Endothelial cell of umbilical vein (primary cell): ENCODE measurements around the gene RNF25. TPM values are rescaled to one million over a fixed set of nuclear protein-coding genes. Genes with fewer than 3 reads are reported as not detected.

Experiments used
- BruUV-seq: library from RNA; stranded (reverse); fragments of 400-500 nt; replicated peaks from 2 replicates; lab custom pipeline; 2021; lab: Mats Ljungman, UMichigan
- CTCF ChIA-PET: fragments of 300-600, 350-600 bp; sonication (Branson Sonifier 250); formaldehyde crosslinking; loops from one replicate; lab custom pipeline; 2021; ENCODE audit warnings: antibody characterized with exemption, inconsistent platforms; lab: Charles Lee
- POLR2A ChIA-PET: fragments of 300-600, 350-600 bp; sonication (Branson Sonifier 250); formaldehyde crosslinking; loops from one replicate; lab custom pipeline; 2021; ENCODE audit warnings: antibody characterized with exemption, inconsistent platforms; lab: Charles Lee
- DNase-seq: peaks from one replicate; pipeline ENCODE4 v3.0.0-alpha.2; 2011; ENCODE audit warnings: low read depth, low spot score
- FAIRE-seq: peaks from 2 replicates; lab custom pipeline; 2011; peaks lifted over from hg19 to GRCh38; lab: Jason Lieb, UNC
- H2AFZ ChIP-seq: 2 replicates; pipeline ENCODE4 v1.6.0; 2012; ENCODE audit warnings: low read depth, low read length, control low read depth, inconsistent platforms
- H3K27ac ChIP-seq: 2 replicates; pipeline ENCODE4 v1.5.1; 2011; ENCODE audit warnings: low read depth, mild to moderate bottlenecking, control low read depth, low read length, moderate library complexity; ENCODE audit not compliant: insufficient read depth
- H3K27me3 ChIP-seq, 2 experiments: 2 replicates each; pipeline versions ENCODE4 v1.6.0 to v1.6.1; 2011; ENCODE audit warnings: low read length in 2 of 2, mixed read lengths in 1 of 2; ENCODE audit not compliant: control insufficient read depth in 2 of 2, insufficient read depth in 2 of 2
- H3K36me3 ChIP-seq, 2 experiments: 2 replicates in 1 of 2; 3 replicates in 1 of 2; pipeline ENCODE4 v1.5.1; 2011; ENCODE audit warnings: low read length in 2 of 2, mild to moderate bottlenecking in 1 of 2, moderate library complexity in 1 of 2; ENCODE audit not compliant: control insufficient read depth in 2 of 2, insufficient read depth in 2 of 2; ENCODE audit errors: extremely low read depth in 1 of 2
- H3K4me1 ChIP-seq: 3 replicates; pipeline ENCODE4 v1.5.1; 2011; ENCODE audit warnings: mild to moderate bottlenecking, low read length; ENCODE audit not compliant: control insufficient read depth, insufficient read depth; ENCODE audit errors: extremely low read depth
- H3K4me2 ChIP-seq: 2 replicates; pipeline ENCODE4 v1.6.1; 2011; ENCODE audit warnings: low read length, control low read depth, mixed read lengths; ENCODE audit not compliant: insufficient read depth
- H3K4me3 ChIP-seq, 3 experiments: fragments of 200-600 bp in 1 of 3; sonication (generic), shearing (Covaris generic) in 1 of 3; replicated peaks in 1 of 3; 2 replicates each; pipeline ENCODE4 v1.5.1; 2011 to 2016; ENCODE audit warnings: control low read depth in 3 of 3, low read length in 3 of 3, mild to moderate bottlenecking in 2 of 3, inconsistent platforms in 1 of 3, low read depth in 1 of 3, moderate library complexity in 1 of 3; ENCODE audit not compliant: insufficient read depth in 1 of 3
- H3K79me2 ChIP-seq: 2 replicates; pipeline ENCODE4 v1.6.0; 2012; ENCODE audit warnings: low read length, inconsistent platforms; ENCODE audit not compliant: control insufficient read depth, insufficient read depth
- H3K9ac ChIP-seq: replicated peaks from 2 replicates; pipeline ENCODE3; 2011; ENCODE audit warnings: low read length, control low read depth; ENCODE audit not compliant: insufficient read depth; ENCODE audit errors: extremely low read depth
- H3K9me1 ChIP-seq: replicated peaks from 3 replicates; pipeline ENCODE4 v1.6.0; 2011; ENCODE audit warnings: mild to moderate bottlenecking, low read length; ENCODE audit not compliant: control insufficient read depth, insufficient read depth; ENCODE audit errors: extremely low read depth
- H3K9me3 ChIP-seq: replicated peaks from 2 replicates; pipeline ENCODE4 v1.5.1; 2012; ENCODE audit warnings: low read length, inconsistent platforms; ENCODE audit not compliant: control insufficient read depth, insufficient read depth
- H4K20me1 ChIP-seq: replicated peaks from 2 replicates; pipeline ENCODE3; 2011; ENCODE audit warnings: mild to moderate bottlenecking, low read length; ENCODE audit not compliant: control insufficient read depth, insufficient read depth; ENCODE audit errors: extremely low read depth
- CTCF ChIP-seq, 2 donors: IDR thresholded peaks; 1 replicate in 1 of 2; 2 replicates in 1 of 2; pipeline ENCODE4 v1.5.1; 2011; ENCODE audit warnings: low read length in 2 of 2, mild to moderate bottlenecking in 2 of 2, moderate library complexity in 2 of 2, control low read depth in 1 of 2, inconsistent platforms in 1 of 2, low read depth in 1 of 2; ENCODE audit not compliant: insufficient read depth in 1 of 2; ENCODE audit errors: extremely low read depth in 1 of 2
- EZH2 ChIP-seq: IDR thresholded peaks from 2 replicates; pipeline ENCODE4 v1.6.1; 2012; ENCODE audit warnings: borderline replicate concordance, low read depth, mild to moderate bottlenecking, moderate library complexity, low read length, inconsistent platforms; ENCODE audit not compliant: severe bottlenecking
- FOS ChIP-seq: IDR thresholded peaks from 2 replicates; pipeline ENCODE4 v1.6.1; 2011; ENCODE audit warnings: mild to moderate bottlenecking, low read length, moderate library complexity, borderline replicate concordance; ENCODE audit not compliant: insufficient read depth
- GATA2 ChIP-seq: IDR thresholded peaks from 2 replicates; pipeline ENCODE4 v1.7.0; 2011; ENCODE audit warnings: low read depth, mild to moderate bottlenecking, moderate library complexity, mixed read lengths, low read length; ENCODE audit not compliant: insufficient read length, insufficient read depth
- JUN ChIP-seq: IDR thresholded peaks from 2 replicates; pipeline ENCODE4 v1.6.1; 2011; ENCODE audit warnings: borderline replicate concordance, low read depth; ENCODE audit not compliant: insufficient read length, insufficient read depth
- MAX ChIP-seq: IDR thresholded peaks from 2 replicates; pipeline ENCODE4 v1.6.1; 2011; ENCODE audit not compliant: insufficient read depth, insufficient read length
- MYC ChIP-seq: IDR thresholded peaks from one replicate; pipeline ENCODE4 v1.6.1; 2011; ENCODE audit warnings: mild to moderate bottlenecking, low read depth, low read length
- POLR2A ChIP-seq: IDR thresholded peaks from 2 replicates; pipeline ENCODE4 v1.6.1; 2012; ENCODE audit warnings: low read depth, mild to moderate bottlenecking, control low read depth, low read length
- POLR2AphosphoS5 ChIP-seq: IDR thresholded peaks from 2 replicates; pipeline ENCODE4 v1.6.1; 2012; ENCODE audit warnings: low read depth, mild to moderate bottlenecking, control low read depth, low read length, moderate library complexity; ENCODE audit not compliant: insufficient read depth
- dilution Hi-C: fragments of 300-500 bp; cut with MboI; formaldehyde crosslinking; loops from one replicate; pipeline ENCODE4 v1.15.0; 2019; ENCODE audit warnings: low sequenced_read_pairs; ENCODE audit not compliant: extremely low pct_ligation_motif_present
- intact Hi-C: fragments of 100-400 bp; cut with micrococcal nuclease; formaldehyde crosslinking; loops from one replicate; pipeline ENCODE4 v1.10.0; 2022
- polyA plus RNA-seq, 4 experiments: library from polyadenylated mRNA; depleted of rRNA in 3 of 4; stranded (reverse) in 3 of 4; unstranded in 1 of 4; fragments of >200 nt; gene quantifications; 2 replicates each; pipeline versions ENCODE4 v1.2.1 to v1.2.3, GENCODE V29; 2011 to 2012; ENCODE audit warnings: missing spikeins in 1 of 4
- total RNA-seq: library from RNA; stranded (reverse); gene quantifications from 2 replicates; pipeline ENCODE4 v1.2.3, GENCODE V29; 2021

RNF25 gene
- total and polyA plus RNA-seq, 2 donors (not counting 3 experiments of a cell fraction or from before 2014, with no cell fraction given): 38.2 to 61.1 TPM

- no peaks in the 10 kb centered on the region for H3K27me3 ChIP-seq
- intact Hi-C loops: no loop called here
- H2AFZ ChIP-seq: no peak overlapping the region
- no peak overlapping the region for H3K9ac ChIP-seq
- FAIRE-seq: no peak
- TF ChIP-seq EZH2 (no peak), POLR2AphosphoS5 (no peak), FOS (no peak), MAX (no peak), POLR2A (no peak), MYC (no peak), CTCF (IDR thresholded peaks at IDR 0.05; ENCODE audit: extremely low read depth in 1 of 2, insufficient read depth in 1 of 2, low read depth in 1 of 2, low read length in 2 of 2) (no peak), JUN (no peak), GATA2 (no peak)
- DNase-seq: no peak
- H3K27ac ChIP-seq: no peak overlapping the region
- peaks cover 7% of the 10 kb centered on the region for H3K4me1 ChIP-seq
- ChIA-PET POLR2A (no interaction called here), CTCF (interaction anchor here (1.0 to 1.4 kb wide), 2 partner anchors 9 to 12 kb away, joined by 3 read pairs; no protein-coding TSS in a partner anchor)
- H4K20me1 ChIP-seq: no peaks in the 10 kb centered on the region
- peaks cover 2% of the 10 kb centered on the region in 2 experiments for H3K36me3 ChIP-seq
- no TSS peak for BruUV-seq
- H3K4me3 ChIP-seq: no peak overlapping the region
- H3K4me2 ChIP-seq: no peak overlapping the region
- H3K9me3 ChIP-seq: no peaks in the 10 kb centered on the region
- dilution Hi-C loops: no loop called here
- peaks cover 67% of the 10 kb centered on the region for H3K79me2 ChIP-seq
- H3K9me1 ChIP-seq: no peaks in the 10 kb centered on the region
Observed at GRCh38 chr2:218719457-218719856, 47.7 kb upstream of the RNF25 start.
